WTC11 (cell line): ENCODE results near the gene CXorf58. TPM values are rescaled to one million over a fixed set of nuclear protein-coding genes. Genes with fewer than 3 reads are reported as not detected.

ENCODE experiments used
- ATAC-seq: fragments of 200-7000 bp; cut with Tn5 transposase; 2 replicates; pipeline ENCODE4 v1.10.0; 2021; ENCODE audit warnings: mild to moderate bottlenecking, moderate library complexity
- CTCF ChIA-PET: fragments of 300-600 bp; sonication (Branson Sonifier 250); formaldehyde crosslinking; loops from one replicate; lab custom pipeline; 2021; ENCODE audit warnings: antibody characterized with exemption; lab: Charles Lee
- POLR2A ChIA-PET: fragments of 350-600 bp; sonication (Branson Sonifier 250); formaldehyde crosslinking; loops from one replicate; lab custom pipeline; 2021; ENCODE audit warnings: antibody characterized with exemption; lab: Charles Lee
- DNase-seq: peaks from one replicate; pipeline ENCODE4 v3.0.0; 2021; ENCODE audit warnings: low spot score
- H3K27ac Mint-ChIP-seq: 2 replicates; pipeline ENCODE4 v1.8.0; 2021; ENCODE audit warnings: mixed read lengths
- H3K27me3 Mint-ChIP-seq: 2 replicates; pipeline ENCODE4 v1.8.0; 2021; ENCODE audit warnings: low read depth, mild to moderate bottlenecking, moderate library complexity, mixed read lengths
- H3K36me3 Mint-ChIP-seq: 2 replicates; pipeline ENCODE4 v1.8.0; 2021; ENCODE audit warnings: mixed read lengths
- H3K4me1 Mint-ChIP-seq: 2 replicates; pipeline ENCODE4 v1.8.0; 2022; ENCODE audit warnings: mixed read lengths
- H3K4me3 Mint-ChIP-seq: 2 replicates; pipeline ENCODE4 v1.8.0; 2021; ENCODE audit warnings: mild to moderate bottlenecking, moderate library complexity, mixed read lengths
- H3K9me3 Mint-ChIP-seq: 2 replicates; pipeline ENCODE4 v1.8.0; 2021; ENCODE audit warnings: mixed read lengths
- ATF2 ChIP-seq: sonication (generic); formaldehyde crosslinking; IDR thresholded peaks from 2 replicates; pipeline ENCODE4 v1.8.1; 2022; ENCODE audit warnings: low read depth, missing genetic modification reagents, borderline replicate concordance
- ATF3 ChIP-seq: sonication (generic); formaldehyde crosslinking; conservative IDR thresholded peaks from 2 replicates; pipeline ENCODE4 v1.8.1; 2022; ENCODE audit warnings: mild to moderate bottlenecking, missing genetic modification reagents
- CREB1 ChIP-seq: sonication (generic); formaldehyde crosslinking; IDR thresholded peaks from 2 replicates; pipeline ENCODE4 v1.8.0; 2023; ENCODE audit warnings: mild to moderate bottlenecking, missing genetic modification reagents
- CTCF ChIP-seq: fragments of 200-600 bp; IDR thresholded peaks from 2 replicates; pipeline ENCODE4 v1.8.0; 2022; ENCODE audit warnings: antibody characterized with exemption
- EMX1 ChIP-seq: fragments of 250-450 bp; sonication (Bioruptor Pico); IDR thresholded peaks from 2 replicates; pipeline ENCODE4 v1.8.0; 2021; ENCODE audit warnings: mild to moderate bottlenecking
- GTF2I ChIP-seq: fragments of 250-450 bp; sonication (Bioruptor Pico); conservative IDR thresholded peaks from 2 replicates; pipeline ENCODE4 v1.4.0; 2021; ENCODE audit warnings: mild to moderate bottlenecking
- IRF2 ChIP-seq: sonication (generic); formaldehyde crosslinking; IDR thresholded peaks from 2 replicates; pipeline ENCODE4 v1.8.0; 2022; ENCODE audit warnings: low read depth, missing genetic modification reagents, borderline replicate concordance
- JAZF1 ChIP-seq: fragments of 250-450 bp; sonication (Bioruptor Pico); IDR thresholded peaks from 2 replicates; pipeline ENCODE4 v1.9.0; 2021; ENCODE audit warnings: moderate library complexity, mild to moderate bottlenecking, inconsistent platforms
- KAT7 ChIP-seq: sonication (generic); formaldehyde crosslinking; IDR thresholded peaks from 2 replicates; pipeline ENCODE4 v1.8.1; 2023; ENCODE audit warnings: missing genetic modification reagents, mild to moderate bottlenecking, borderline replicate concordance
- NFYB ChIP-seq: sonication (generic); formaldehyde crosslinking; conservative IDR thresholded peaks from 2 replicates; pipeline ENCODE4 v1.8.0; 2022; ENCODE audit warnings: low read depth, missing genetic modification reagents
- OVOL2 ChIP-seq: fragments of 250-450 bp; sonication (Bioruptor Pico); IDR thresholded peaks from 2 replicates; pipeline ENCODE4 v1.9.0; 2021; ENCODE audit warnings: mild to moderate bottlenecking, borderline replicate concordance
- TP53 ChIP-seq: sonication (generic); formaldehyde crosslinking; IDR thresholded peaks from 2 replicates; pipeline ENCODE4 v1.8.1; 2023; ENCODE audit warnings: mild to moderate bottlenecking, missing genetic modification reagents
- USF2 ChIP-seq: sonication (generic); formaldehyde crosslinking; IDR thresholded peaks from 2 replicates; pipeline ENCODE4 v1.8.1; 2023; ENCODE audit warnings: mild to moderate bottlenecking, missing genetic modification reagents, moderate library complexity
- ZNF416 ChIP-seq: fragments of 250-450 bp; sonication (Bioruptor Pico); IDR thresholded peaks from 2 replicates; pipeline ENCODE4 v1.9.0; 2021; ENCODE audit warnings: mild to moderate bottlenecking, inconsistent platforms
- ZNF423 ChIP-seq: fragments of 250-450 bp; sonication (Bioruptor Pico); IDR thresholded peaks from 2 replicates; pipeline ENCODE4 v2.1.2; 2022; ENCODE audit warnings: mild to moderate bottlenecking, moderate library complexity
- total RNA-seq: library from RNA; stranded (reverse); gene quantifications from 3 replicates; pipeline ENCODE4 v1.2.3, GENCODE V29; 2021
- TF ChIP-seq, protein P1 (sequence below): sonication (generic); formaldehyde crosslinking; IDR thresholded peaks from 2 replicates; pipeline ENCODE4 v1.8.0; 2022; ENCODE audit warnings: missing genetic modification reagents
- TF ChIP-seq, protein P2 (sequence below): sonication (generic); formaldehyde crosslinking; IDR thresholded peaks from 2 replicates; pipeline ENCODE4 v1.8.0; 2022; ENCODE audit warnings: mild to moderate bottlenecking, missing genetic modification reagents
- TF ChIP-seq, protein P3 (sequence below): sonication (generic); formaldehyde crosslinking; IDR thresholded peaks from 2 replicates; pipeline ENCODE4 v1.8.1; 2022; ENCODE audit warnings: mild to moderate bottlenecking, missing genetic modification reagents, moderate library complexity, borderline replicate concordance
- TF ChIP-seq, protein P4 (sequence below): fragments of 250-450 bp; sonication (Bioruptor Pico); IDR thresholded peaks from 2 replicates; pipeline ENCODE4 v1.9.0; 2021; ENCODE audit warnings: mild to moderate bottlenecking, borderline replicate concordance

The CXorf58 gene
- total RNA-seq, 1 experiment from 2014 or later = not detected

DNA sequence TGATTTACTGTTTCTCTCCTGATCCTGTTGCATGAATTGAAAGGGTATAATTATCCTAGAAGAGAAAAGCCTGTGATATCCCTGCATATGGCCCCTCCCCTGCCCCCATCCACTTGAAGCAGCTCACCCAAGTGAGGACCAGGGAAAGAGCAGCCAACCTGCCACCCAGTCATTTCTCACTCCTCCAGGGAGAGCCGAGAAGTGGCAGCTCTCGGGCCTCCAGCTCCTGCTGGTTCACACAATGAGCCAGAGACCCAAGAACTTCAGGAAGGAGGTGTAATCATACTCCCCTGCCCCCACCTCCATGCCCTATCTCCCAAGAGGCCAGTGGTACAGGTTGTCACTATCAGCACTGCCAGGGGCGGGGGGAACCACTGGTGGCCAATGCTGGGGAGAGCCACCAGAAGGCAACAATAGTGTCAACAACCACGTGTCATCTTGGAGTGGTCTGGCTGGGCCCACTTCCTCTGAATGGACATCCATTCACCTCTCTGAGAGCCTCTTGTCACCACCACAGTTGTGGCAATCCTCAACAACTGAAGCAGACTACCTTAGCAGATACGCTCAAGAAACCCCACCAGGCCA lies 43.0 kb upstream of the CXorf58 start:
- POLR2A ChIA-PET = no interaction called here
- Mint-ChIP-seq H3K27ac (no peak overlapping the region), H3K27me3 (no peaks in the 10 kb centered on the region), H3K9me3 (no peaks in the 10 kb centered on the region), H3K4me3 (no peak overlapping the region), H3K36me3 (peaks cover 6% of the 10 kb centered on the region), H3K4me1 (no peaks in the 10 kb centered on the region)
- TF ChIP-seq EMX1 (CRISPR knock-in tag) (no peak), GTF2I (no peak), CTCF (no peak), ATF3 (no peak), ZNF423 (CRISPR knock-in tag) (no peak), ATF2 (no peak), JAZF1 (CRISPR knock-in tag) (no peak), IRF2 (CRISPR knock-in tag) (no peak), OVOL2 (CRISPR knock-in tag) (no peak), NFYB (CRISPR knock-in tag) (no peak)
- TF ChIP-seq, protein P1, sequence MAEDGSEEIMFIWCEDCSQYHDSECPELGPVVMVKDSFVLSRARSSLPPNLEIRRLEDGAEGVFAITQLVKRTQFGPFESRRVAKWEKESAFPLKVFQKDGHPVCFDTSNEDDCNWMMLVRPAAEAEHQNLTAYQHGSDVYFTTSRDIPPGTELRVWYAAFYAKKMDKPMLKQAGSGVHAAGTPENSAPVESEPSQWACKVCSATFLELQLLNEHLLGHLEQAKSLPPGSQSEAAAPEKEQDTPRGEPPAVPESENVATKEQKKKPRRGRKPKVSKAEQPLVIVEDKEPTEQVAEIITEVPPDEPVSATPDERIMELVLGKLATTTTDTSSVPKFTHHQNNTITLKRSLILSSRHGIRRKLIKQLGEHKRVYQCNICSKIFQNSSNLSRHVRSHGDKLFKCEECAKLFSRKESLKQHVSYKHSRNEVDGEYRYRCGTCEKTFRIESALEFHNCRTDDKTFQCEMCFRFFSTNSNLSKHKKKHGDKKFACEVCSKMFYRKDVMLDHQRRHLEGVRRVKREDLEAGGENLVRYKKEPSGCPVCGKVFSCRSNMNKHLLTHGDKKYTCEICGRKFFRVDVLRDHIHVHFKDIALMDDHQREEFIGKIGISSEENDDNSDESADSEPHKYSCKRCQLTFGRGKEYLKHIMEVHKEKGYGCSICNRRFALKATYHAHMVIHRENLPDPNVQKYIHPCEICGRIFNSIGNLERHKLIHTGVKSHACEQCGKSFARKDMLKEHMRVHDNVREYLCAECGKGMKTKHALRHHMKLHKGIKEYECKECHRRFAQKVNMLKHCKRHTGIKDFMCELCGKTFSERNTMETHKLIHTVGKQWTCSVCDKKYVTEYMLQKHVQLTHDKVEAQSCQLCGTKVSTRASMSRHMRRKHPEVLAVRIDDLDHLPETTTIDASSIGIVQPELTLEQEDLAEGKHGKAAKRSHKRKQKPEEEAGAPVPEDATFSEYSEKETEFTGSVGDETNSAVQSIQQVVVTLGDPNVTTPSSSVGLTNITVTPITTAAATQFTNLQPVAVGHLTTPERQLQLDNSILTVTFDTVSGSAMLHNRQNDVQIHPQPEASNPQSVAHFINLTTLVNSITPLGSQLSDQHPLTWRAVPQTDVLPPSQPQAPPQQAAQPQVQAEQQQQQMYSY (CRISPR knock-in tag) = no peak
- TF ChIP-seq, protein P2, sequence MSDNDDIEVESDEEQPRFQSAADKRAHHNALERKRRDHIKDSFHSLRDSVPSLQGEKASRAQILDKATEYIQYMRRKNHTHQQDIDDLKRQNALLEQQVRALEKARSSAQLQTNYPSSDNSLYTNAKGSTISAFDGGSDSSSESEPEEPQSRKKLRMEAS = no peak
- ATAC-seq (no peak), DNase-seq (no peak)
- CTCF ChIA-PET = no interaction called here

GRCh38 chrX:23870041-23870440 lies 37.8 kb upstream of the CXorf58 start:
- no peak for DNase-seq
- Mint-ChIP-seq H3K27me3 (no peaks in the 10 kb centered on the region), H3K27ac (peak overlapping the region; percentile 17; the same call in 1 of the 2 replicates), H3K36me3 (peaks cover 4% of the 10 kb centered on the region; the same call in 1 of the 2 replicates), H3K4me3 (no peak overlapping the region), H3K4me1 (no peaks in the 10 kb centered on the region), H3K9me3 (no peaks in the 10 kb centered on the region)
- no peak for TF ChIP-seq KAT7
- no peak for TF ChIP-seq ZNF416 (CRISPR knock-in tag)
- no peak for TF ChIP-seq TP53 (CRISPR knock-in tag)
- TF ChIP-seq, protein P3, sequence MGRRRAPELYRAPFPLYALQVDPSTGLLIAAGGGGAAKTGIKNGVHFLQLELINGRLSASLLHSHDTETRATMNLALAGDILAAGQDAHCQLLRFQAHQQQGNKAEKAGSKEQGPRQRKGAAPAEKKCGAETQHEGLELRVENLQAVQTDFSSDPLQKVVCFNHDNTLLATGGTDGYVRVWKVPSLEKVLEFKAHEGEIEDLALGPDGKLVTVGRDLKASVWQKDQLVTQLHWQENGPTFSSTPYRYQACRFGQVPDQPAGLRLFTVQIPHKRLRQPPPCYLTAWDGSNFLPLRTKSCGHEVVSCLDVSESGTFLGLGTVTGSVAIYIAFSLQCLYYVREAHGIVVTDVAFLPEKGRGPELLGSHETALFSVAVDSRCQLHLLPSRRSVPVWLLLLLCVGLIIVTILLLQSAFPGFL (CRISPR knock-in tag) = no peak
- TF ChIP-seq, protein P4, sequence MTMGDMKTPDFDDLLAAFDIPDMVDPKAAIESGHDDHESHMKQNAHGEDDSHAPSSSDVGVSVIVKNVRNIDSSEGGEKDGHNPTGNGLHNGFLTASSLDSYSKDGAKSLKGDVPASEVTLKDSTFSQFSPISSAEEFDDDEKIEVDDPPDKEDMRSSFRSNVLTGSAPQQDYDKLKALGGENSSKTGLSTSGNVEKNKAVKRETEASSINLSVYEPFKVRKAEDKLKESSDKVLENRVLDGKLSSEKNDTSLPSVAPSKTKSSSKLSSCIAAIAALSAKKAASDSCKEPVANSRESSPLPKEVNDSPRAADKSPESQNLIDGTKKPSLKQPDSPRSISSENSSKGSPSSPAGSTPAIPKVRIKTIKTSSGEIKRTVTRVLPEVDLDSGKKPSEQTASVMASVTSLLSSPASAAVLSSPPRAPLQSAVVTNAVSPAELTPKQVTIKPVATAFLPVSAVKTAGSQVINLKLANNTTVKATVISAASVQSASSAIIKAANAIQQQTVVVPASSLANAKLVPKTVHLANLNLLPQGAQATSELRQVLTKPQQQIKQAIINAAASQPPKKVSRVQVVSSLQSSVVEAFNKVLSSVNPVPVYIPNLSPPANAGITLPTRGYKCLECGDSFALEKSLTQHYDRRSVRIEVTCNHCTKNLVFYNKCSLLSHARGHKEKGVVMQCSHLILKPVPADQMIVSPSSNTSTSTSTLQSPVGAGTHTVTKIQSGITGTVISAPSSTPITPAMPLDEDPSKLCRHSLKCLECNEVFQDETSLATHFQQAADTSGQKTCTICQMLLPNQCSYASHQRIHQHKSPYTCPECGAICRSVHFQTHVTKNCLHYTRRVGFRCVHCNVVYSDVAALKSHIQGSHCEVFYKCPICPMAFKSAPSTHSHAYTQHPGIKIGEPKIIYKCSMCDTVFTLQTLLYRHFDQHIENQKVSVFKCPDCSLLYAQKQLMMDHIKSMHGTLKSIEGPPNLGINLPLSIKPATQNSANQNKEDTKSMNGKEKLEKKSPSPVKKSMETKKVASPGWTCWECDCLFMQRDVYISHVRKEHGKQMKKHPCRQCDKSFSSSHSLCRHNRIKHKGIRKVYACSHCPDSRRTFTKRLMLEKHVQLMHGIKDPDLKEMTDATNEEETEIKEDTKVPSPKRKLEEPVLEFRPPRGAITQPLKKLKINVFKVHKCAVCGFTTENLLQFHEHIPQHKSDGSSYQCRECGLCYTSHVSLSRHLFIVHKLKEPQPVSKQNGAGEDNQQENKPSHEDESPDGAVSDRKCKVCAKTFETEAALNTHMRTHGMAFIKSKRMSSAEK (CRISPR knock-in tag) = no peak
- no peak for TF ChIP-seq CREB1
- TF ChIP-seq USF2 (CRISPR knock-in tag) = no peak
- TF ChIP-seq ZNF423 (CRISPR knock-in tag) = no peak
- POLR2A ChIA-PET = no interaction called here
- ATAC-seq = no peak
- CTCF ChIA-PET = no interaction called here
